SK-N-DZ (cell line): Measurements from ENCODE around the gene PASD1. TPM values are rescaled to one million over a fixed set of nuclear protein-coding genes. Genes with fewer than 3 reads are reported as not detected.
"Not testable (repeated sequence)": the region's sequence is repeated elsewhere in the genome, so short reads cannot be mapped to it uniquely, and the experiment has no call there.

Experiments used
- DNase-seq: peaks from one replicate; pipeline ENCODE4 v3.0.0-alpha.2; 2015; ENCODE audit warnings: low spot score
- polyA plus RNA-seq, 2 experiments: library from polyadenylated mRNA; depleted of rRNA; stranded (reverse); fragments of >200 nt; gene quantifications; 2 replicates each; pipeline ENCODE4 v1.2.3, GENCODE V29; 2014

The PASD1 gene, protein sequence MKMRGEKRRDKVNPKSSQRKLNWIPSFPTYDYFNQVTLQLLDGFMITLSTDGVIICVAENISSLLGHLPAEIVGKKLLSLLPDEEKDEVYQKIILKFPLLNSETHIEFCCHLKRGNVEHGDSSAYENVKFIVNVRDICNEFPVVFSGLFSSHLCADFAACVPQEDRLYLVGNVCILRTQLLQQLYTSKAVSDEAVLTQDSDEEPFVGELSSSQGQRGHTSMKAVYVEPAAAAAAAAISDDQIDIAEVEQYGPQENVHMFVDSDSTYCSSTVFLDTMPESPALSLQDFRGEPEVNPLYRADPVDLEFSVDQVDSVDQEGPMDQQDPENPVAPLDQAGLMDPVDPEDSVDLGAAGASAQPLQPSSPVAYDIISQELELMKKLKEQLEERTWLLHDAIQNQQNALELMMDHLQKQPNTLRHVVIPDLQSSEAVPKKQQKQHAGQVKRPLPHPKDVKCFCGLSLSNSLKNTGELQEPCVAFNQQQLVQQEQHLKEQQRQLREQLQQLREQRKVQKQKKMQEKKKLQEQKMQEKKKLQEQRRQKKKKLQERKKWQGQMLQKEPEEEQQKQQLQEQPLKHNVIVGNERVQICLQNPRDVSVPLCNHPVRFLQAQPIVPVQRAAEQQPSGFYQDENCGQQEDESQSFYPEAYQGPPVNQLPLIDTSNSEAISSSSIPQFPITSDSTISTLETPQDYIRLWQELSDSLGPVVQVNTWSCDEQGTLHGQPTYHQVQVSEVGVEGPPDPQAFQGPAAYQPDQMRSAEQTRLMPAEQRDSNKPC
- polyA plus RNA-seq (2014; cell fraction: cytosol; rRNA removed) = not detected in 2 replicates
- polyA plus RNA-seq (2014; cell fraction: nucleus; rRNA removed) = not detected in 2 replicates

DNA sequence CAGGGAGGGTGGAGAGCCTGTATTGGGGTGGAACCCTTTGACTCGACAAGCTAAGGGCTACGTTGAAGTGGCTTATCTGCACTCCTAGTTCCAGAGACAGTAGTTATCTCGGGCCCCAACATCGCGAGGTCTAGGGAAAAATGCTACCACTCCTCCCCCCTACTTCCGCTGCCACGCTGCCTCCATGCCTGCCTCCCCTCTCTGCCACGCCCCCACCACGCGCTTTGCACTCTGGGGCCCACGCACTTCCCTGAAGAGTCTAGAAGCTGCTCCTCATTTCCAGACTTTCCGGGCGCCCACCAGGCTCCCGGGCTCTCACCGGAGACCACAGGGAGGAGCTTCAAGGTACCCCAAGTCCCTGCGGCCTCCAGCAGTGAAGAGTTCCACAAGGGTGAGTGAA is at the start of gene PASD1:
PASD1 (plus strand) TSS at position 227 of the 400 bp plus-strand sequence. CDS start 37,879 bp downstream, outside the sequence.
- no peak for DNase-seq

DNA sequence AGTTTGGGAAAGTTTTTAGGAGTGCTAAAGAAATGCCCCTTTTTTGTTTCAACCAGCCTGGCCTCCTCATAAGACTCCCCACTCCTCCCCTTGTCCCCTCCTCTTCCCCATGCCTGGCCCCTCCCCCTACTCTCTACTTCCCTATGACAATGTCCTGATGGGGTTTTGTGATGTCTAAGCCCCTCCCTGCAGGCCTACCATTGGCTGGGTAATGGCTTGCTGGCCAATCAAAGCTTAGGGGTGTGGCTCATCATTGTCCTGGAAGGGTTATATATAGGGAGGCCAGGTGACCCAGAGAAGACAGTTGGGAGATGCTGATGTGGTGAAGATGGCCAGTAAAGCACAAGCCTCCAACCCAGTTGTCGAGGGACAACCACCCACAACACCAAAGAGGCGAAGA is 48.2 kb upstream of the PASD1 start:
- DNase-seq = no peak

DNA sequence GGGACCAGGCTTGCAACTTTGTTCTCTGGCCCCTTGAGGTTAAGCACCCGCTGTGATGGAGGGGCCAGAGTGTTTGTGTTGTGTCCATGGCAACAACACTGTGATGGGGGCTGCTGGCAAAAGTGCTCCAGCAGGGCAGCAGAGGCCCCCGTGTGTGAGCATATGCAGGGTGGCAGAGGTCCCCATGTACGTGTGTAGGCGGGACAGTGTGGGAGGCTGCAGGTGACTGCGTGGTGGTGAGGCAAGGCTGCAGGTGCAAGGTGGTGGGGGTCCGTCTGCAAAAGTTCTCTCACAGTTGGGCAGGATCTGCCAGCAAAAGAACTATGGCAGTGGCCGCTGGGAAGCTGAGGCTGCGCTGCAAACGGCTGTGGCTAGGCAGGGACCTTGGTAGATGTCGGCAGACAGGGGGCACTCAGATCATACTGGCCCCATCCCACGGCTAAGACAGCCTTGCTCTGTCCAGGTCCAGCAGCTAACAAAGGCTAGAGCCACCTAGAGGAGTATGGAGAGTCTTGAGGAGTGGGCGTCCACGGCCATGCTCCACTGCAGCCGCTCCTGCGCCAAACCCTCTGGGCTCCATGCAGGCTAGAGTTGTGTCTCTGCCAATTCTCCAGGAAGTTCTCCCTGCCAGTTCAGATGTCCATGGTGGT is 46.8 kb upstream of the PASD1 start:
- DNase-seq = no peak

DNA sequence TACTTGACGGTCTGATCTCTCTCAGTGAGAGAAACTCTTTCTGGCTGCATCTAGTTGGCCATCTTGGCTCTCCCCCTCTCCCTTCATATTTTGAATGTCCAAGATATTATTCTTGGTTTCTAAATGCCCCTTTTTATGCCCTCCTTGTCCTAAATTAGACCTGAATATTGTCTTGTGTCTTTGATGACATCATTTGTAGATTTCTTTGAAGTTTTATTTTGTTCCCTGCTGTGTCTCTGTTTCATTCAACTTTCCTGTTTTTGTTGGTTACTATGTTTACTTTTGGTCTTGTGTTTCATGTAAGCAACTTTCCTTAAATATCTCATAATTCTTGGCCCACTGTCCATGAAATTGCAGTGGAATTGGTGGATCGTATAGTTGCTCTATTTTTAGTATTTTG is 46.1 kb upstream of the PASD1 start:
- no peak for DNase-seq

DNA sequence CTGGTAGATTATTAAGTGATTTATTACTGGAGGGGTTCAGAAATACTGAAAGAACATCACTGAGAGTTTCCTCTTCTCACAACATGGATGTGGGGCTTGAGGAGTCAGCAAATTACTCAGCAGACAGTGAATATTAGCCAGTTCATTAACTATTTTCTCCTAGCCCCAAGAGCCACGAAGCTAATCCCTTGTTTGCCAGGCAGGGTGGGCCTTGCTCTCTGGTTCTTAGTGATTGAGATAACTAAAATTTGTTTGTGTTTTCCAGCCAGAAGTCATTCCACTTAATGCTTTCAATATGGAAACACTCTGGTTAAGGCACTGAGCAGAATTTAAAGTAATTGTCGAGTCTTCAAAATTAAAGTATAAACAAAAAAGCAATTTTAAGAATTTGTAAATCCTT is 40.1 kb upstream of the PASD1 start:
- no peak for DNase-seq

DNA sequence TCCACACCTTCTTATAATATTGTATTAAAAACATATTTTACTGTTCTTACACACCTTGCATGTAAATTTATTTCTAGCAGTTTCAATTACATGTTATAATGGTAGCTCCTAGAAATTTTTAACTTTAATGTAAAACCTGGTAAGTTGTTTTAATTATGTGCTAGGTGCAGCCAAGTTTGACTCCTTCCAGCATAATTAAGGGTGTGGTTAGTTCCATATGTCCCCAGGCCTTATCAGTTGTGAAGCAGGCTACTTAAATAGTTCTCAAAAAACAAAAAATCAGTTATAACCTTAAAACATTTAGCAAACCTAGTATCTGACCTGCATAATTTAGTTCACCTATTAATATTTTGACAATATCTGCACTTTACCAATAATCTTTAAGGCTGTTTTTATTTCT is 26.9 kb upstream of the PASD1 start:
- no peak for DNase-seq

DNA sequence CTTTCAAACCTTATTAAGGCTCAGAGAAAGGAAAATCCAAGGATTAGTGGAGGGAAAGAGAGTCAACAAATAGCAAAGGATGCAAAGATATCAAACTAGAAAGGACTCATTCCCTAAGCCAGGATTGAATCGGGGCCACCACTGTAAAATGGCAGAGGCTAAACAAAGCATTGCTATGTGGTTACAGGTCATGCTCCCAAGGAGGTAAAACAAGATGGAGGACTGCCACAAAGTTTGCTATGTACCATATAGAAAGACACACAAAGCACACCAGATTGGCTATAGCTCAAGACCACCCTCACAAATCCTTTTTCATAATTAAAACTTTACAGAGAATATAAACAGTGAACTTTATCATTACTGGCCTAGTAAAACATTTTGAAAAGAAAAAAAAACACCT is 25.9 kb upstream of the PASD1 start:
- no peak for DNase-seq

DNA sequence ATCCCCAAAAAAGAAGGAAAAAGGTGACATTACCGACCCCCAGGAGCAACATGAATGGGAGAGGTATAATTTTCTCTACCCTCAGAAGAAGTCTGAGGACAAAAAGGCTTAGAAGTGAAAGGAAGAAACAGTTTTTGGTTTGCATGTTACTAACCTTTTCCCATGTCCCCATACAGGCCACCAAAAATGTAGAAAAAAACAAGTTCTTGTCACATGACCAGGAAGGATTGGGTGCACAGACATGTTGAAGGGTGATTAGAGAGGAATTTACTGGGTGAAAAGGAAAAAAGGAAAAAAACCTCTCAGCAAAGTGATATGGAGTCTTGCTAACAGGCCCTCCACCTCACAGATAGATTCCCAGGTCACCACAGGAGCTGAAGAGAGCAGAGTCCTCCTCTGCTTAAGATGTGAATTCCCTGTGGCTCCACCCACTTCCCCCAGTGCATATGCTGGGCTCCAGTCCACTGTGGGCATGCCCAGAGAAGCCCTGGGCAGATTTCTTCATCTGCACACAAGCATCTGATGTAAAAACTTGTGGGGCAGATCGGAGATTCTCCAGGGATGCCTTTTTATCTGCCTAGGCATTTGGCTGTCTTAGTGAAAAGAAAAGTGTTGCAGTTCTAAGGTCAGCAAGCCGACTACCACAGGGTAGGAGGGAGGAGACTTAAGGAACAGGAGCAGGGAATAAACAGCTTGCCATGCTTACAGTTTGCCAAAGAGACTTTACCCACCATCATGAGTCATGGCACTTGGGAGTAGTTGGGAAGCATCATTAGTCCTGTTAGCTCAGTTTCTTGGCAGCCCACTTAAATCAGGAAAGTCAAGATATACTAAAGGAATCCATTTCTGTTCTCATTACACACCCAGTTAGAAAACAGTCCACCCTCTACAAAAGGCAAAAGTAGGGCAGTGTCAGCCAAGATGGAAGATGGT is 25.0 kb upstream of the PASD1 start:
- DNase-seq = no peak

DNA sequence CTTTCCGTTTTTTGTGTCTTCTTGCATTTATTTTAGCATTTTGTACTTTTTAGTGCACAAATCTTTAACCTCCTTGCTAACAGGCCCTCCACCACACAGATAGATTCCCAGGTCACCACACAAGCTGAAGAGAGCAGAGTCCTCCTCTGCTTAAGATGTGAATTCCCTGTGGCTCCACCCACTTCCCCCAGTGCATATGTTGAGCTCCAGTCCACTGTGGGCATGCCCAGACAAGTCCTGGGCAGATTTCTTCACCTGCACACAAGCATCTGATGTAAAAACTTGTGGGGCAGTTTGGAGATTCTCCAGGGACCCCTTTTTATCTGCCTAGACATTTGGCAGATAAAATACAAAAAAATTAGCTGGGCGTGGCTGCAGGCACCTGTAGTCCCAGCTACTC is 19.8 kb upstream of the PASD1 start:
- no peak for DNase-seq

DNA sequence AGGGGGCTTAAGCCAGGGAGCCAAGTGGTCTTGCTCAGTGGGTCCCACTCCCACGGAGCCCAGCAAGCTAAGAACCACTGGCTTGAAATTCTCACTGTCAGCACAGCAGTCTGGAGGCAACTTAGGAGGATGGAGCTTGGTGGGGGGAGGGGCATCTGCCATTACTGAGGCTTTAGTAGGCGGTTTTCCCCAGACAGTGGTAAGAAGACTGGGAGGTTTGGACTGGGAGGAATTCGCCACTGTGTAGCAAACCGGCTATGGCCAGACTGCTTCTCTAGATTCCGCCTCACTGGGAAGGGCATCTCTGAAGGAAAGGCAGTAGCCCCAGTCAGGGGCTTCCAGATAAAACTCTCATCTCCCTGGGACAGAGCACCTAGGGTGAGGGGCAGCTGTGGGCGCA is 17.2 kb upstream of the PASD1 start:
- DNase-seq = not testable (repeated sequence)

DNA sequence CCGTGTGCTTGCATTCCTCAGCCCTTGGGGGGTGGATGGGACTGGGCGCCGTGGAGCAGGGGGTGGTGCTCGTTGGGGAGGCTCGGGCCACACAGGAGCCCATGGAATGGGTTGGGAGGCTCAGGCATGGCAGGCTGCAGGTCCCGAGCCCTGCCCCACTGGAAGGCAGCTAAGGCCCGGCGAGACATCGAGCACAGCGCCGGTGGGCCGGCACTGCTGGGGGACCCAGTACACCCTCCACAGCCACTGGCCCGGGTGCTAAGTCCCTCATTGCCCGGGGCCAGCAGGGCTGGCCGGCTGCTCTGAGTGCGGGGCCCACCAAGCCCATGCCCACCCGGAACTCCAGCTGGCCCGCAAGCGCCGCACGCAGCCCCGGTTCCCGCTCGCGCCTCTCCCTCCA is 12.3 kb upstream of the PASD1 start:
- not testable (repeated sequence) for DNase-seq

DNA sequence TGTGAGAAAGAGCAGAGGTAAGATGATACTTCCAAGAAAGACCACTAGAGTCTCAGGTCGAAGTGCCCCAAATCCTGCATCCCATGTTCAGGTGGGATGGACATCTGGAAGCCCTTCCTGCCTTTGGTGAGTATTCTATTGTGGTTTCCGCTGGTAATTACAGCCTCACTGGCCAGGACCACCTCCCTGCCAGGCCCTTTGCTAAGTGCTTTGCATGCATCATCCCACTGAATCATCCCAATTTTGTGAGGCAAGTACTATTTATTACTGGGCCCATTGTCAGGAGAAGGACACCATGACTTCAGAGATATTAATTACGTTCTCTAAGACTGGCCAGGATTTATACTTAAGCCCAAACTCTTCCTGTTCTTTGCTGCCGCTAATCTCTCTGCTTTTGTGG is 10.7 kb upstream of the PASD1 start:
- no peak for DNase-seq

DNA sequence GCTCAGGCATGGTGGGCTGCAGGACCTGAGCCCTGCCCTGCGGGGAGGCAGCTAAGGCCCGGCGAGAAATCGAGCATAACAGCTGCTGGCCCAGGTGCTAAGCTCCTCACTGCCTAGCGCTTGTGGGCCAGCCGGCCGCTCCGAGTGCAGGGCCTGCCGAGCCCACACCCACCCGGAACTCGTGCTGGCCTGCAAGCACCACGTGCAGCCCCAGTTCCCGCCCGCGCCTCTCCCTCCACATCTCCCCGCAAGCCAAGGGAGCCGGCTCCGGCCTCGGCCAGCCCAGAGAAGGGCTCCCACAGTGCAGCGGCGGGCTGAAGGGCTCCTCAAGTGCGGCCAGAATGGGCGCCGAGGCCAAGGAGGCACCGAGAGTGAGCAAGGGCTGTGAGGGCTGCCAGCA is 8.2 kb upstream of the PASD1 start:
- not testable (repeated sequence) for DNase-seq

DNA sequence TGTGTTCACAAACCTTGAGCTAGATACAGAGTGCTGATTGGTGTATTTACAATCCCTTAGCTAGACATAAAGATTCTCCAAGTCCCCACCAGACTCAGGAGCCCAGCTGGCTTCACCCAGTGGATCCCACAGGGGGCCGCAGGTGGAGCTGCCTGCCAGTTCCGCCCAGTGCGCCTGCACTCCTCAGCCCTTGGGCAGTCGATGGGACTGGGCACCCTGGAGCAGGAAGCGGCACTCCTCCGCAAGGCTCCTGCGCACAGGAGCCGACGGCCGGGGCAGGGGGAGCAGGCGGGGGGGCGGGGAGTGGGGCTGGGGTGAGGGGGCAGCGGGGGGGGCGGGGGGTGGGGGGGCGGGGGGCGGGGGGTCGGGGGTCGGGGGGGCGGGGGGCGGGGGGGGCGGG is 990 bp upstream of the PASD1 start:
- not testable (repeated sequence) for DNase-seq

DNA sequence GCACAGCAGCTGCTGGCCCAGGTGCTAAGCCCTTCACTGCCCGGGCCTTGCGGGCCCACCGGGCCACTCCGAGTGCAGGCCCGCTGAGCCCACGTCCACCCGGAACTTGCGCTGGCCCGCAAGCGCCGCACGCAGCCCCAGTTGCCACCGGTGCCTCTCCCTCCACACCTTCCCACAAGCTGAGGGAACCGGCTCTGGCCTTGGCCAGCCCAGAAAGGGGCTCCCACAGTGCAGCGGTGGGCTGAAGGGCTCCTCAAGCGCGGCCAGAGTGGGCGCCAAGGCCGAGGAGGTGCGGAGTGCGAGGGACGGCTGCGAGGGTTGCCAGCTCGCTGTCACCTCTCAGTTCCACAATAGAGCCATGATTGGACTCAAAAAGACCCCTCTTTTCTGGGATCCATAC is 472 bp upstream of the PASD1 start:
- not testable (repeated sequence) for DNase-seq

DNA sequence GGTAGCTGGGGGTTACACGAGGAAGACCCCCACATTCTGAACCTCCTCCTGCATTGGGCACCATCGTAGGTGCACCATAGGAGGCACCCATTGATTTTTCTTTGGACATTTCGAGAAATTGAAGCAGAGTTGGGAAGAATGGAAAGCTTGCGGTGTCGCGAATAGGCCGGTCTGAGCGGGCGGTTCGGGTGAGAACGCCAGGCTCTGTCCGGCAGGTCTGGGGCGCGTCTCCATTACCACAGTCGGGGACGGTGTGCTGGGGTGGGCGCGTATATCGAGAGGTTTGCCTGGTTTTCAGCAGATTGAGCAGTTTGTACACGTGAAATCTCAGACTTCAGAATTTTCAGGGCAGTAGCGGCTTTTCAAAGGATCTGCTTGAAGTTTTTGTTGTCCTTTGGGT is 560 bp downstream of the PASD1 start:
- no peak for DNase-seq

DNA sequence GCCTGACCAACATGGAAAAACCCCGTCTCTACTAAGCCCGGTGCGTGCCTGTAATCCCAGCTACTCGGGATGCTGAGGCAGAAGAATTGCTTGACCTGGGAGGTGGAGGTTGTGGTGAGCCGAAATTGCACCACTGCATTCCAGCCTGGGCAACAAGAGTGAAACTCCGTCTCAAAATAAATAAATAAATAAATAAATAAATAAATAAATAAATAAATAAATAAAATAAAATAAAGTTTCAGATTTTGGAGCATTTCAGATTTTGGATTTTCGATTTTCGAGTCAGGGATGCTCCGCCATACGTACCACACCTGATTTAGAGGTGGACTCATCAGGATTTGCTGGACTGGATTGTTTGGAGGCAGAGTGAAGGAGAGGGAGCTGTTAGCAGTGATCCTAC is 3.4 kb downstream of the PASD1 start:
- DNase-seq = not testable (repeated sequence)

DNA sequence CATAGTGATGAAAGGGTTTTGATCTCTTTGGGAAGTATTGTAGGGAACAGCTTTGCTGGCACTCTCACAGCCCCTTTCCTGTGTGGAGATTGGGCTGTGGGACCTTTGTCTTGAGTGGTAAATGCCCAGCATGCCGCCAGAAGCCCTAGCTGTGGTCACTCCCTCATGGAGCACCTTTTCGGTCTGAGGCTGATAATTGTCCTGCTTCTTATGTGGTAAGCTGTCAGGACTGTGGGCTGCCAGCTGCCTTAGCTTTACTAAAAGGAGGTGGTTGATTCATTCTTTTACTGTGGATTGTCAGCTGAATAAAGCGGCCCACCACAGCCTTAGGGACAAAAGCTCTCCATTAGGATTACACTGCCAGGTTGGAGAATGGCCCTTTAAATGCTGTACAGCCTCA is 7.1 kb downstream of the PASD1 start:
- no peak for DNase-seq

DNA sequence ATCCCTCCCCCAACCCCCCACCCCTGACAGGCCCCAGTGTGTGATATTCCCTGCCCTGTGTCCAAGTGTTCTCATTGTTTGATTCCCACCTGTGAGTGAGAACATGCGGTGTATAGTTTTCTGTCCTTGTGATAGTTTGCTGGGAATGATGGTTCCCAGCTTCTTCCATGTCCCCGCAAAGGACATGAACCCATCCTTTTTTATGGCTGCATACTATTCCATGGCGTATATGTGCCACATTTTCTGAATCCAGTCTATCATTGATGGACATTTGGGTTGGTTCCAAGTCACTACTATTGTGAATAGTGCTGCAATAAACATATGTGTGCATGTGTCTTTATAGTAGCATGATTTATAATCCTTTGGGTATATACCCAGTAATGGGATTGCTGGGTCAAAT is 29.9 kb downstream of the PASD1 start:
- not testable (repeated sequence) for DNase-seq

DNA sequence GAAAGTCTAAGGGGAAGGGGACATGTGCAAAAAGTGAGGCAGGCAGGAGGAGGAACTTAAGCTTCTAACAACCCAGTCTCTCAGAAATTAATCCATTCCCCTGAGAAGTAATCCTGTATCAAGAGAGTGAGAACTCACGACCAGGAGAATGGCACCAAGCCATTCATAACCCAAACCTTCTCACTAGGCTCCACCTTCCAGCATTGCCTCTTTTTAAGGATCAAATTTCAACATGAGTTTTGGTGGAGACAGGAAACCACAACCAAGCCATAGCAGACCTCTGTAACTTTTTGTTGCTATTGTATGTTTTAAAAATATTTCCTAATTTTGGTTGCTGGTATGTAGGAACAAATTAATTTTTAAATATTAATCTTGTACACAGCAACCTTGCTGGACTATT is 32.8 kb downstream of the PASD1 start:
- no peak for DNase-seq

DNA sequence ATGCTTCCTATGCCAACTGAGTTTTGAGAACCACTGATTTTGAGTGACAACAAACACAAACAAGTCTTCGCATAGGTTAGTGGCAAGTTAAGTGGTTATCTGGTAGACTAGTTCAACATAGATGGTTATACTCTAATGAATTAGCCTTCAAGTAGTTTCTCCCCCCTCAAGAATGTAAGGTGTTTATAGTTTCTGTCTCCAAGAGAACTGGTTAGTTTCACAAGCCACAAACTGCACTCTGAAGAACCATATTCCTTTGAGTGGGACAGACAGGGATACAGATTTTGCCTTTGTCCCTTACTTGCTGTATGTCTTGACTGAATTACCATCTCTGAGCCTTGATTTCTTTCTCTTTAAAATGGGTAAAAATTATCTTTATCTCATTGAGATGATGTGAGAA is 41.5 kb downstream of the PASD1 start:
- no peak for DNase-seq
